ENCODE data around the gene RIPK1.
"Not testable (repeated sequence)": the region's sequence is repeated elsewhere in the genome, so short reads cannot be mapped to it uniquely, and the experiment has no call there.

The RIPK1 gene

DNA sequence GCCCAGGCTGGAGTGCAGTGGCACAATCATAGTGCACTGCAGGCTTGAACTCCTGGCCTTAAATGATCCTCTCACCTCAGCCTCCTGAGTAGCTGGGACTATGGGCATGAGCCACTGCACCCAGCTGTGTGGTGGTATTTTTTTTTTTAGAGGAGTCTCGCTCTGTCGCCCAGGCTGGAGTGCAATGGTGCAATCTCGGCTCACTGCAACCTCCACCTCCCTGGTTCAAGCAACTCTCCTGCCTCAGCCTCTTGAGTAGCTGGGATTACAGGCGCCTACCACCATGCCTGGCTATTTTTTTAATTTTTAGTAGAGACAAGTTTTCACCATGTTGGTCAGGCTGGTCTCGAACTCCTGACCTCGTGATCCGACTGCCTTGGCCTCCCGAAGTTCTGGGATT lies 10.7 kb downstream of the RIPK1 start:
- in situ Hi-C loops (cut with MboI; ENCODE audit: low sequenced_read_pairs) = not testable (repeated sequence)

DNA sequence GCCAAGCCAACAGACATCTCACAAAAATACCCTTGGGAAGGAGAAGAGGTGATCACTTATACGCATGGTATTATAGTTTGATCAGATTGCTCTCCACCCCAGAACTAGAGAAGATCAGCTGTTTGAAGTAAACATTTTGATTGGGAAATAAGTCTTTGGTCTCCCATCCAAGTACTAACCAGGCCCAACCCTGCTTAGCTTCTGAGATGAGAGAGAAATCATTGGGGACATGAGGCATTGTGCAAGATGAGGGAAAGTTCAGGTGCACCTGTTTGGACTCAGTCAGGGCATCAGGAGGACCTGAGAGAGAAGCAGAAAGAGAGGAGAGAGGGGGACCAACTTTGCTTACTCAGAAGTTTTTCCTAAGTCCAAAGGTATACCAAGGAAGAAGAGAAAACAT lies 11.4 kb downstream of the RIPK1 start:
- in situ Hi-C loops (cut with MboI; ENCODE audit: low sequenced_read_pairs) = no loop called here

DNA sequence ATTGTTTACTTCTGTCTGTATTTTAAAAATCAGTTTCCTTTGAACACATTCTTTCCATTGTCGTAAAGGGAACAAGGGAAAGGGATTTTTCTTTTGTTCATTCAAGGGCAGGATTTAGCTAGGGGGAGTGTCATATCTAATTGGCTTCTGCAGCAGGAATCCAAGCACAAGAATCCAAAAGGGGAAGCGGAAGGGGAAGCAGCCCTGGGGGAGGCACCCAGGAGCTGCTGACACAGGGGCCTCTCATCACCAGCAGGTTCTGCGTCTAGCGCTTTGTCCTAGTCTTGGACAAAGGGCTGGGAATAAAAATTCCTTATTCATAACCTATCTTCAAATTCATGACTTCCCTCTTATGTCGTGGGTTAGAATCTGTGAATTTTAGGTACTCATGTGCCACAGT lies 13.7 kb downstream of the RIPK1 start:
- in situ Hi-C loops (cut with MboI; ENCODE audit: low sequenced_read_pairs) = no loop called here

DNA sequence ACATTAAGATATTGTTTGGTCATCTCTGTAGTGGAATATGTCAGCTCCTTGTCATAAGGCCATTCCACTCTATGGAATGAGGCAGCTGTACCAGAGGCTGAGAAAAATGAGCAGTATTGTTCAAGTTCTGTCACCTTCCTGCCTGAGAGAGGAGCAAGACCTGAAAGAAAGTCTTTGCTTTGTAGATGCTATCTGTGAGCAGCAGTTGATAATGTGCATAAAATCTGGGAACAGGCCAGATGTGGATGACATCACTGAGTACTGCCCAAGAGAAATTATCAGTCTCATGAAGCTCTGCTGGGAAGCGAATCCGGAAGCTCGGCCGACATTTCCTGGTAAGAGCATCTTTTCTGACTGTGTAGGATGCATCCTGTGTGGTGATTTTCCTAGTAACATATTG lies 16.8 kb downstream of the RIPK1 start:
- in situ Hi-C loops (cut with MboI; ENCODE audit: low sequenced_read_pairs) = no loop called here

DNA sequence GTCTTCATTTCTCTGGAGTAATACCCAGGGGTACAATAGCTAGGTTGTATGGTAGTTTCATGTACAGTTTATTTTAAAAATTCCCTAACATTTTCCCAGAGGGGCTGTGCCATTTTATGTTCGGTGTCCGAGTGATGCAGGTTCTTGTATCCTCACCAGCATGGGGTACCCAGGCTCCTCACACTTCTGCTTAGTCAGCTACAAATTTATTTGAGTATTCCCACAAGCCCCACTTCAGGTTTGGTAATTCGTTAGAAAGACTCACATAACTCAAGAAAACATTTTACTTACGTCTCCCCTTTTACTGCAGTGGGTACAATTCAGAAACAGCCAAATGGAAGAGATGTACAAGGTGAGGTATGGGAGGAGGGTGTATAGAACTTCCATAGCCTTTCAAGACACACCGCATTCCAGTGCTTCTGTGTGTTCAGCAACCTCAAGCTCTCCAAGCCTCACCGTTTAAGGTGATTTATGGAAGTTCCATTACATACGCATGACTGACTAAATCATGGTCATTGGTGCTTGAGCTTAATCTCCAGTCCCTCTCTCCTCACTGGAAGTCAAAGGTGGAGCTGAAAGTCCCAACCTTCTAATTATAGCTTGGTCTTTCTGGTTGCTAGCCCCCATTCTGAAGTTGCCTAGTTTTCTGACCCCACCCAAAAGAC lies 18.1 kb downstream of the RIPK1 start:
- in situ Hi-C loops (cut with MboI; ENCODE audit: low sequenced_read_pairs) = no loop called here

DNA sequence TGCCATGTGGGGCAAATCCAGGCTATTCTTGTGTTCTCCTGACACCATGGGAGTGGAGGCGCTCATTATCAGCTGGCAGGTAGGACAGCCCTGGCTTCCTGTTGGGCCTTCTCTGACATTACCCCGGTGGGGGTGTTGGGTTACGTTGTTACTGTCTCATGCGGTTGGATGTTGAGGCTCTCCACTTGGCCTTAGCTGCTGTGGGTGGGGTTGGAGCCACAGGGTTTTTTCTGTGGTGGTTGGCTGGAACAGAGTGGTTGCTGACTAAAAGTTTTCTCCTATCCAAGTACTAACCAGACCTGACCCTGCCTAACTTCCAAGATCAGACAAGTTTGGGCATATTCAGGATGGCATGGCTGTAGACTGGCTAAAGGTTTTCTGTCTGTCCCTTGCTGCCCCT lies 20.2 kb downstream of the RIPK1 start:
- in situ Hi-C loops (cut with MboI; ENCODE audit: low sequenced_read_pairs) = no loop called here

DNA sequence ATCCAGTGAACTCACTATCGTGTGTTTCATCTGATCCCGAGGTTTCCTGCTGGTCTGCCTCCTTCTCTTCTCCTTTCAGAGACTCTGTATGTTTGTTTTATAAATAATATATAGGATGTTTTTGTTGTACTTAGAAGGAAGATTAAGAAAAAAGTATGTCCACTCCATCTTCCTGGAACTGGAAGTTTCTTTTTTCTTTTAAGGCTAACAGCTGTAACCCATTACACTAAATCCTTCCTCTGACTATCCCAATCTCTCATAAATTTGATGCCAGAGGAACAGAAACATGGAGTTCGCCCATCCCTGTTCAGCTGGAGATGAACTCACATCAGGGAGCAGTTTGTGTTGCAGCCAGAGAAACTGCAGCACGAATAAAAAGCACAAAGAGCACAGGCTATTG lies 20.7 kb downstream of the RIPK1 start:
- in situ Hi-C loops (cut with MboI; ENCODE audit: low sequenced_read_pairs) = no loop called here

DNA sequence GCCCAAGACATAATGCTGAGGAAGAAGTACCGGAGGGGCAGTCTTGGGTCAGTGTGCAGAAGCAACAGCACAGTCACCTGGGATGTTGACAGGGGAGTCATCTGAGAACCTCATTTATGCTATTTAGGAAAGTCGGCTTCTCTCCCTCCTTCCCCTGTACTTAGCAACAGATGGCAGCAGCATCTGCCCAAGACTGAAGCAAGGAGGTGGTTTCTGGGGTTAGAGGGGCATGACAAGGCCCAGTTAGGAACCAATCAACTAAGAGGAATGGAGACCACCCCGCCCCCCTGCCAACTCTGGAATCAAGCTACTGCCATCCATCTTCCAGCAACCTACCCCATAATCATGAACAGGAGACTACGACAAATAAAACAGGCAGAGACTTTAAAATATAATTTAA lies 21.7 kb downstream of the RIPK1 start:
- in situ Hi-C loops (cut with MboI; ENCODE audit: low sequenced_read_pairs) = no loop called here

DNA sequence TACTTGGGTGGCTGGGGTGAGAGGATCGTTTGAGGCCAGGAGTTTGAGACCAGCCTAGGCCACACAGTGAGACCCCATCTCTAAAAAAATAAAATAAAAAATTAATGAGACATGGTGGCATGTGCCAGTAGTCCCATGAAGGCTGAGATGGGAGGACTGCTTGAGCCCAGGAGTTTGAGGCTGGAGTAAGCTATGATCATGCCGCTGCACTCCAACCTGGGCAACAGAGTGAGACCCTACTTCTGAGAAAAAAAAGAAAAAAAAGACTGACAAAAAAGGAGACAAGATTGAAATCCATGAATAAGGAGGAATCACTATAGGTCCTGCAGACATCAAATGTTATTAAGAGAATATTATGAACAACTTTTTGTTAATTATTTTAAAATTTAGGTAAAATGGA lies 26.5 kb downstream of the RIPK1 start:
- in situ Hi-C loops (cut with MboI; ENCODE audit: low sequenced_read_pairs) = no loop called here

DNA sequence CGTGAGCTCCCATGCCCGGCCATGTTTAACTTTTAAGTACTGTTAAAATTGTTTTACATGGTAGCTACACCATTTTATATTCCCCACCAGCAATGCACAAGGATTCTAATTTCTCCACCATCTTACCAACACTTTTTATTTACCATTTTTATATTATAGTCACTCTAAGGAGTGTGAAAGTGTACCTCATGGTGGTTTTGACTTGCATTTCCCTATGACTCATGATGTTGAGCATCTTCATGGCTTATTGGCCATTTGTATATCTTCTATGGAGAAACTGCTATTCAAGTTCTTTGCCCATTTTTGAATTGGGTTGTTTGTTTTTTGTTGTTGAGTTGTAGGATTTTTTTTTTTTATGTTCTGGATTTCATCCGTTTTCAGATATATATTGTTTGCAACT lies 34.6 kb downstream of the RIPK1 start:
- in situ Hi-C loops (cut with MboI; ENCODE audit: low sequenced_read_pairs) = no loop called here

DNA sequence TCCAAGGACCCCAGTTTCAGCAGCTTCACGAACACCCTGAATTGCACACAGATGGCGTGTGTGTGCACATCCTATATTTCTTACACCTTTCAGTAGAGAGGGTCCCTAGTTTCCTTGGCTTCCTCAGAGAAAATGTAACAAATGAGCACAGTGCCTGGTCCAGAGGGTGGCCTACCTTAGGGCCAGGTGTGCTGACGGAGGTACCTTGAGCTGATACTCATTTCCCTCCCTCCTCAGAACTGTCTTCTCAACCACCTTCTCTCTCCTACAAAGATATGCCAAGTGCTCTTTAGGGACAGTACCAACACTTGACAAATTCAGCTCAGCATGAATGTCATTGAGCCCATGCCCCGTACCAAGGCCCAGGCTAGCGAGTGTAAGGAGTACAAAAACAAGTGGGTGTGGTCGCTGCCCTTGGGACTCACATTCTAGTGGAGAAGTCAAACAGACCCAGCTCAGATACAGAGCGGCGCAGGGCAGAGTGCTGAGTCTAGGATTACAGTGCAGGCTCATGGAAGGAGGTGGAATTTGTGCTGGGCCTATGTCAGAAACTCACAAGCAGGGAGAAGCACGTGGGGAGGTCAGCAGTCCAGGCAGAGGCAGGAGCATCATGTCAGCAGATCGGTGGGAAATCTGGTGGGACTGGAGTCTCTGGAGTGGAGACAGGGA lies 40.6 kb downstream of the RIPK1 start:
- in situ Hi-C loops (cut with MboI; ENCODE audit: low sequenced_read_pairs) = no loop called here

DNA sequence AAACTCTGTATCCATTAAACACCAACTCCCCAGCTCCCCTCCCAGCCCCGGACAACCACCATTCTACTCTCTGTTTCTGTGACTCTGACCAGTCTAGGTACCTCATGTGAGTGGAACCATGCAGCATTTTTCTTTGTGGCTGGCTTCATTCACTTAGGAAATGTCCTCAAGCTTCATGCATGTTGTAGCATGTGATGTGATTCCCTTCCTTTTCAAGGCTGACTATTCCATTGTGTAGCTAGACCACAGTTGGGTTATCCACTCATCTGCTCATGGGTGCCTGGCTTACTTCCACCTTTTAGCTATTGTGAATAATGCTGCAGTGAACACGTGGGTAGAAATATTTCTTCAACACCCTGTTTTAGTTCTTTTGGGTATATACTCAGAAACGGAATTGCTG lies 41.5 kb downstream of the RIPK1 start:
- in situ Hi-C loops (cut with MboI; ENCODE audit: low sequenced_read_pairs) = no loop called here

DNA sequence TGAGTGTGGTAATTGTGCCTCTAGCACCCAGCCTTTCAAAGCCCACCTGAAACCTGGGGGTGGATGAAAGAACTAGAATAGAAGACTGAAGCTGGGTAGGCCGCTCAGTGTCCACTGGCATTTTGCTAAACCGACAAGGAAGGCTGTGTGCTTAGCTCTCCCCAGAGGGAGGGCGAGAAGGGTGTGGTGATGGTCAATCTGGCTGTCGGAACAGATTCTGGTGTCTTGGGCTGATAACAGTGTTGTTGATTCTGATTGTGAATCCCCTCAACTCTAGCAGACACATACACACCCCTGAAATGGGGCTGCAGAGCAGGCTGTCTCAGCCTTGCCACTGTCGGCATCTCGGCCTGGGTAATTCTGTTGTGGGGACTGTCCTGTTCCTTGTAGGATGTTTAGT lies 46.1 kb downstream of the RIPK1 start:
- in situ Hi-C loops (cut with MboI; ENCODE audit: low sequenced_read_pairs) = no loop called here

DNA sequence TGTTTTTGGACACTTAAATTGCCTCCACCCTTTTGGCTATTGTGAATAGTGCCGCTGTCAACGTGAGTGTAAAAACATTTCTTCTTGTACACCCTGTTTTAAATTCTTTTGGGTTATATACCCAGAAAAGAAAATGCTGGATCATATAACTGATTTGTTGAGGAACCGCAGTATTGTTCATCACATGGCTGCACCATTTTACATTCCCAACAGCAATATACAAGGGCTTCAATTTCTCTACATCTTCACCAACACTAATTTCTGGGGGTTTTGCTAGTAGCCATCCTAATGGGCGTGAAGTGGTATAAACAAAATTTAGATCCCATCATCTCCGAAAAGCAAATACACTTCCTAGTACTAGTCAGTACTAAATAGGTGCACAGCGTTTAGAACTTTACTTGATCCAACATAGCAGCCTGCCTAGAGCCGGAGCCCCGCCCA lies 49.6 kb downstream of the RIPK1 start:
- in situ Hi-C loops (cut with MboI; ENCODE audit: low sequenced_read_pairs) = no loop called here

DNA sequence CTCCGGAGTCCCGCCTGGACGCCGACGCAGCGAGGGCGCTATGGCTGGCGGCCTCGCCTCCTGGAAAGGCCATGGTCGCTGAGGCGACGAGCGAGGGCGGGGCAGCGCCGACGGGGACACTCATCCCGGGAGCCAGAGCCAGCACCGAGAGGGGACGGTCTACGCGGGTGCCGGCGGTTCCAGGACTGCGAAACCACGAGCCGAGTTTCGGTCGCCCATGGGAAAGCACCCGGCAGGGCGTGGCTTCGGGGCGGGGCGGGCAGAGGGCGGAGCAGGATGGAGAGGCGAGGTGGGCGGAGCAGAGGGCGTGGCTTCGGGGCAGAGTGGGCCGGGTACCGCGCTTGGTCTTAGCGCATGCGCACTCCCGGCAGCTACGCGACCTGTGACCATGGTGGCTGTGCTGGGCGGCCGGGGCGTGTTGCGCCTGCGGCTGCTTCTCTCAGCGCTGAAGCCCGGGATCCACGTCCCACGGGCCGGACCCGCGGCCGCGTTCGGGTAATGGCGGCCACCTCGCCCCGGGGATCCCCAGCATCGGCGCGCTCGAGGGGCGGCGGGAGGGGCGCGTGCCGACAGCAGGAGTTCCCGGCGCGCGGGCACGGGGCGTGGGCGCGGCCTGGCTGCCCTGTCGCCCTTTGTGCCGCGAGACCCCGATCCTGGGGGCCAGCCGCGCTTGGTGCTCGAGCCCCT lies 50.2 kb downstream of the RIPK1 start, which contains the start of gene BPHL:
Gene BPHL (plus strand): TSS at position 359 of the 687 bp plus-strand sequence. CDS start 30 bp downstream, at position 389.
- in situ Hi-C loops (cut with MboI; ENCODE audit: low sequenced_read_pairs) = no loop called here

DNA sequence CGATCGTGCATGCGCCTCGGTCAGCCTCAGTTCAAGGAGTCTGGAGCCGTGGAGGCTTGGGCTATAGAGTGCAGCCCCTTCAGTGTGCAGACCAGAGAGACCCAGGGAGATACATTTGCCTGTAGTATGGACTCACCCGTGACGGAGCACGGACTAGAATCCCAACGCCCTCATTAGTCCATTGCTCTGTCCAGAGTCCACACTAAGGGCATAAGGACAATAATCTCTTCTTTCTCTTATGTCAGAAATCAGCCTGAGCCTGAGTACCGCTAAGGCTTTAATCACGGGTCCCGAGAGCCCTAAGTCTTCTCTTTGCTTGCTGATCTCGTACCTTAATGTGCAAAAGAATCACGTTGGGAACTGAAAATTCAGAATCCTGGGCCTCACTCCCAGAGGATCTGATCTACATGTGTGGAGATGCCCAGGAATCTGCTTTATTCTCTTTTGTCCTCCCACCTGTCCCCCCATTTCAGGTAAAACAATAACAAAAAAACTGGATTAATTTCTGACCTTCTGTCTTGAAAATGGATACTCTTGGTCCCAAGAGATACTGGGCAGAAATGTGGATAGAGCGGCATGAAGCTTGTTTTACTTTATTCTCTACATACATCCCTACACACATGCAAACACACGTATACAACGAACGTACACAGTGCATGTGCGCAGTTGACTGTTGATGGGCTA lies 50.9 kb downstream of the RIPK1 start:
- in situ Hi-C loops (cut with MboI; ENCODE audit: low sequenced_read_pairs) = no loop called here

DNA sequence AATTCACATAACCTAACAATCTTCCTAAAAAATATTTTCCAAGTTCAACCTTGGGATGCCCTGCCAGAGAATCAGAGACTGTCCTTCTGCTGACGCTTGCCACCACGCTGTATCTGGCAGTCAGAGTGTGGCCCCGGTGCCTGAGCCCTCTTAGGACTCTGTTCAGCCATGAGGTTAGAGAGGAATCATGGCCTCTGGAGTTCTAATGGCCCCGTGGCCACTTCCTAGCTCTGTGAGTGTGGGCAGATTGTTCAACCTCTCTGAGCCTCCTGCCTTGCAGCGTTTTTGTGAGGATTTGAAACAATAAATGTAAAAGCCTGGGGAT lies 52.4 kb downstream of the RIPK1 start:
- in situ Hi-C loops (cut with MboI; ENCODE audit: low sequenced_read_pairs) = loop anchor here (10.0 kb wide), 1 partner anchor 134 kb away; the partner anchor contains the start of gene PSMG4

DNA sequence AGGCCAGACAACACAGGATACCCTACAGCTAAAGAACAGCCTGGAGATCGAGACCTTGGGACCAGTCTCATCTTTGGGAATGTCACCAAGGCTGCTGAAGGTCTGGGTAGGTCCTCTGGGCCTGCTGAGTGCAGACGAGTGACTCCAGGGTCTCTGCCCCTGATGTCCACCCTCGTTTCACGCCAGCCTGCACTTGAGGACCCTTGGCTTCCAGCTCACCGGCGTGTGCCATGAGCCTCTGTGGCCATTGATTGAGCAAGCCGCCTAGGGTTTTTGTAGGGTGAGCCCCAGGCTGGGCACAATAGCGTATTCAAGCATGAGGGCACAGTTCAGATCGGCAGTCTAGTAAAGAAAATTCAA lies 54.5 kb downstream of the RIPK1 start:
- in situ Hi-C loops (cut with MboI; ENCODE audit: low sequenced_read_pairs) = loop anchor here (10.0 kb wide), 1 partner anchor 132 kb away; the partner anchor contains the start of gene PSMG4

DNA sequence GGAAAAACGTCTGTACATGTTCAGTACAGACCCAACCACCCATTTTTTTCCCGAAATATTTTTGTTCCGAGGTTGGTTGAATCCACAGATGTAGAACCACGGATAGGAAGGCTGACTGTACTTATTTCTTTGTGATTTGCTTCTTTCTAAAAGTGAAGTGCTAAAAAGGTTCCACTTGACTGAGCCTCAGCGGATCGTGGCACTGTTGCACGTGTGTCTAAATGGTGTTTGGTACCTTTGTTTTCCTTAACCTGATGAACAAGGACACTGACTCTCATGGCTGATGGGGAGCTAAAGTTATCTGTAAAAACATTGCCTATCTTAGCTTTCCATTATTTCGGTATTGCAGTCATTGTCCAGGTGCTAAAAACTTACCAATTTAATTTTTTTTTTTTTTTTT lies 56.4 kb downstream of the RIPK1 start:
- in situ Hi-C loops (cut with MboI; ENCODE audit: low sequenced_read_pairs) = loop anchor here (10.0 to 25.0 kb wide), 2 partner anchors 130 to 613 kb away; partner anchors contain the start of gene PSMG4

DNA sequence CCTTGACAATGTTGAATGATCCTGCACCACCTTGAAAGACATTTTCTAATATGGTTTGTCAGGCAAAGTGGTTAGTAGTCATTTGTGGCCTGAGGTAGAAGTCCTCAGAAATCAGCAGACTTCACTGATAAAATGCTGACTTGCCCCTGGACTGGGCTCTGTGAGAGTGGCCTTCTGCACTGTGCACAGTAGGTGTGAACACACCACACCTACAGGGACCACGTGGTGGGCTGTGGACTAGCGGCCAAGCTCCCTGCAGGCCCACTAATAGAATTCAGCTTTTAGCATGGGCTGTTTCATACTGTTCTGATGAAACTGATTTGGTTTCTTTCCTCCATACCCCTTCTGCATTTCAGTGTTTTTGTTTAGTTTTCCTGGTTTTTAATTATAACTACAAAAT lies 57.5 kb downstream of the RIPK1 start:
- in situ Hi-C loops (cut with MboI; ENCODE audit: low sequenced_read_pairs) = loop anchor here (10.0 to 25.0 kb wide), 2 partner anchors 129 to 611 kb away; partner anchors contain the start of gene PSMG4

DNA sequence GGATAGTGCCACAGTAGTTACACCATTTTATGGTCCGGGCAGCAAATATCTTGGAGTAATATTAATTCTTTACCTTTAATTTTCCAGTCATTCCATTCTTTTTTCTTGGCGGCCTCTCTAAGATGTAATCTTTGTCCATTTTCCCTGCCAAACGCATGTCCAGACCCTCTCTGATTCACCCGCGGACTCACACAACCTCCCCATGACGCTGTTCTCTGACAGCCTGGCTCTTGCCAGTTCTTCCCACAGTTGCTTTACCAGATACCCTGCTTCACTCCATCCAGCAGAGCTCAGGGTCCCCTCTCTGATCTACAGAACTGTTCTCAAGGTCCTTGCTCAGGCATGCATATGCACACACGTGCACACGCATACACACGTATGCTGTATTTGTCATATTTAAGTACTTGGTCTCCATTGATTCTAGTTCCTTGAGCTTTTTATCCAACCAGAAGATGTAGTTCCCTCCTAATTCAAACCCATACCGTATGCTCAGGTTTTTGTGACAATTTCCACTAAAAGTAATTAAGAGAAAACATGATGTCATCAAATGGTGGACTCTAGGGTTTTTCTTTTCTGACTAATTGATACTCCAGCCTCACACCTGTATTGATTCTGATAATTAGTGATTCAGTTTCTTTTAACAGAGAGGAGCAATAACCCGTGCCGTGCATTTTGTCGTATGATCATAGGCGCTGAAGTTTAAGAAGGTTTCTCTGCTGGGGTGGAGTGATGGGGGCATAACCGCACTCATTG lies 60.2 kb downstream of the RIPK1 start:
- in situ Hi-C loops (cut with MboI; ENCODE audit: low sequenced_read_pairs) = loop anchor here (10.0 to 25.0 kb wide), 2 partner anchors 126 to 609 kb away; partner anchors contain the start of gene PSMG4
